Liver (tissue), 9 donors: ENCODE measurements around the gene IRF2BP2. TPM values are rescaled to one million over a fixed set of nuclear protein-coding genes. Genes with fewer than 3 reads are reported as not detected.

Experiments
- DNase-seq: peaks from one replicate; pipeline ENCODE4 v3.0.0-alpha.2; 2017; ENCODE audit warnings: low spot score
- H3K27ac ChIP-seq, 2 donors: one replicate each; pipeline ENCODE4 v1.7.0; 2013; ENCODE audit warnings: inconsistent platforms in 2 of 2, low read length in 2 of 2, control low read depth in 1 of 2, low read depth in 1 of 2, mild to moderate bottlenecking in 1 of 2
- H3K27me3 ChIP-seq, 4 donors: one replicate each; pipeline versions ENCODE4 v1.6.1 to v1.7.0; 2013; ENCODE audit warnings: low read length in 3 of 4, inconsistent platforms in 1 of 4, mild to moderate bottlenecking in 1 of 4, moderate library complexity in 1 of 4; ENCODE audit not compliant: control insufficient read depth in 4 of 4, insufficient read depth in 4 of 4
- H3K36me3 ChIP-seq, 4 donors: one replicate each; pipeline versions ENCODE4 v1.6.1 to v1.7.0; 2013; ENCODE audit warnings: low read length in 3 of 4, mild to moderate bottlenecking in 3 of 4, low read depth in 1 of 4, moderate library complexity in 1 of 4; ENCODE audit not compliant: control insufficient read depth in 4 of 4, insufficient read depth in 3 of 4
- H3K4me1 ChIP-seq, 4 donors: one replicate each; pipeline versions ENCODE4 v1.6.1 to v1.7.0; 2013; ENCODE audit warnings: low read length in 3 of 4, mild to moderate bottlenecking in 3 of 4, moderate library complexity in 1 of 4; ENCODE audit not compliant: control insufficient read depth in 4 of 4, insufficient read depth in 4 of 4
- H3K4me3 ChIP-seq, 3 donors: one replicate each; pipeline versions ENCODE4 v1.6.1 to v1.7.0; 2013; ENCODE audit warnings: low read length in 3 of 3, control low read depth in 1 of 3, low read depth in 1 of 3, mild to moderate bottlenecking in 1 of 3
- H3K9ac ChIP-seq, 2 donors: one replicate each; pipeline ENCODE4 v1.7.0; 2013; ENCODE audit warnings: low read length in 2 of 2, mild to moderate bottlenecking in 2 of 2, moderate library complexity in 2 of 2, control low read depth in 1 of 2, low read depth in 1 of 2
- H3K9me3 ChIP-seq, 4 donors: one replicate each; pipeline versions ENCODE4 v1.6.1 to v1.7.0; 2013; ENCODE audit warnings: low read length in 3 of 4; ENCODE audit not compliant: control insufficient read depth in 4 of 4
- FOXA2 ChIP-seq: IDR thresholded peaks from 2 replicates; pipeline ENCODE4 v1.6.1; 2016; ENCODE audit warnings: antibody characterized with exemption
- GABPA ChIP-seq, 2 donors: IDR thresholded peaks in 1 of 2; conservative IDR thresholded peaks in 1 of 2; 2 replicates each; pipeline ENCODE4 v1.6.1; 2016; ENCODE audit warnings: antibody characterized with exemption in 2 of 2, mild to moderate bottlenecking in 1 of 2, moderate library complexity in 1 of 2
- HNF4A ChIP-seq, 2 donors: conservative IDR thresholded peaks; 2 replicates each; pipeline ENCODE4 v1.6.1; 2016; ENCODE audit warnings: antibody characterized with exemption in 2 of 2, mild to moderate bottlenecking in 2 of 2
- HNF4G ChIP-seq: IDR thresholded peaks from 2 replicates; pipeline ENCODE4 v1.6.1; 2016; ENCODE audit warnings: antibody characterized with exemption
- NR2F2 ChIP-seq: IDR thresholded peaks from 2 replicates; pipeline ENCODE4 v1.6.1; 2016; ENCODE audit warnings: antibody characterized with exemption
- RAD21 ChIP-seq, 2 donors: IDR thresholded peaks; 2 replicates each; pipeline ENCODE4 v1.6.1; 2016; ENCODE audit warnings: antibody characterized with exemption in 2 of 2, mild to moderate bottlenecking in 2 of 2
- RXRA ChIP-seq, 2 donors: IDR thresholded peaks; 2 replicates each; pipeline ENCODE4 v1.6.1; 2017 to 2018; ENCODE audit warnings: antibody characterized with exemption in 2 of 2, mild to moderate bottlenecking in 1 of 2
- SP1 ChIP-seq: IDR thresholded peaks from 2 replicates; pipeline ENCODE4 v1.6.1; 2018; ENCODE audit warnings: antibody characterized with exemption, mild to moderate bottlenecking
- TAF1 ChIP-seq: conservative IDR thresholded peaks from 2 replicates; pipeline ENCODE4 v1.6.1; 2016; ENCODE audit warnings: antibody characterized with exemption, mild to moderate bottlenecking
- YY1 ChIP-seq: IDR thresholded peaks from 2 replicates; pipeline ENCODE4 v1.6.1; 2016; ENCODE audit warnings: antibody characterized with exemption, mild to moderate bottlenecking
- WGBS: extraction: QIAGEN DNeasy Blood & Tissue Kit; methylation state at CpG from one replicate; pipeline ENCODE4 v1.1.7; 2013; 5-methylcytosine and 5-hydroxymethylcytosine counted together
- polyA plus RNA-seq, 2 donors: library from polyadenylated mRNA; stranded (reverse) in 1 of 2; unstranded in 1 of 2; fragments of 200-250 nt in 1 of 2; fragments of >200 nt in 1 of 2; fragmentation: Nextera tagmentation in 1 of 2; extraction: Ambion mirVana in 1 of 2; gene quantifications; one replicate each; pipeline versions ENCODE4 v1.2.1 to v1.2.3, GENCODE V29; 2013 to 2015
- total RNA-seq, 2 donors: library from RNA; depleted of rRNA; stranded (reverse); fragments of >200 nt; gene quantifications; one replicate each; pipeline ENCODE4 v1.2.3, GENCODE V29; 2014
- TF ChIP-seq, protein P1 (sequence below): IDR thresholded peaks from 2 replicates; pipeline ENCODE4 v1.6.1; 2016; ENCODE audit warnings: antibody characterized with exemption, mild to moderate bottlenecking
- TF ChIP-seq, protein P2 (sequence below): IDR thresholded peaks from 2 replicates; pipeline ENCODE4 v1.6.1; 2016; ENCODE audit warnings: antibody characterized with exemption
- donor health status: healthy.
- donor health status: healthy.
- donor health status: healthy.
- donor health status: healthy.
- donor health status: healthy.

IRF2BP2 gene
- total RNA-seq (10 to 100 TPM; 31.5 to 48.2 TPM), polyA plus RNA-seq (10 to 100 TPM; 22.2 to 39.3 TPM)

DNA sequence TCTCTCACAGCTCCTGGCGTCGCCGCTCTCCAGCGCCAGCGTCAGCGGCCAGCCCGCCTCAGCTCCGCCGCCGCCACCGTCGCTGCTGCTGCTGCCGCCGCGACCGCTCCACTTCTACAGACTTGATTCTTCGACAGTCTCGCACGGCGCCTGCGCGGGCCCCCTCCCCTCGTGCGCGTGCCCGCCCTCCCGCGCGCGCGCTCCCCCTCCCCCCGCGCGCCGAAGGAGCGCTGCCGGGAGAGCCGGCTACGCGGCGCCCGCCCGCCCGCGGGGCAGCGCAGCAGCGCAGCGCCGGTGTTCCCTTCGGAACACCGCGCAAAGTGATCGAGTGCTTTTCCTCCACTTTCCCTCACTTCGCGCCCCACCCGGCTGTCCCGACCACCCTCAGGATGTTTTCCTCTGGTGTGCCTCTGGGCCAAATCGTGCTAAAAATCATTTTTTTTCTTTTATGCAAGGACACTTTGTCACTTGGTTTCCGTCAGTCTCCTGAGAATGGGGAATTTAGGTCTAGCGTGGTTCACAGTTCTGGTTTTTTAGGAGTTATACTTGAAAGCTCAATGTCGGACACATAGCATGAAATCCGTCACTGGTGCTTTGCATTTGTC lies at the start of gene IRF2BP2:
TSS of gene IRF2BP2 (minus strand) at position 118 of the 605 bp plus-strand sequence. CDS start 684 bp downstream, outside the sequence.
- Histone ChIP-seq H3K27ac (peak within 1 kb of the TSS; percentile 100), H3K4me3 (peak within 1 kb of the TSS; percentile 75 to 98 (median 94)), H3K9ac (peak within 1 kb of the TSS; percentile 99 to 100), H3K9me3 (no peaks in the 10 kb centered on the region), H3K4me1 (peaks cover 8 to 40% (median 22%) of the 10 kb centered on the region in 4 donors), H3K27me3 (no peaks in the 10 kb centered on the region), H3K36me3 (peaks cover 0 to 11% (median under 1%) of the 10 kb centered on the region in 4 donors)
- DNase-seq, result peak; percentile 84
- WGBS, result under 1% methylated on average over 62 of the region's 62 CpGs
- peak; percentile 49 for TF ChIP-seq YY1
- TF ChIP-seq RAD21 (IDR thresholded peaks at IDR 0.05), result peak in 1 of 2 donors; percentile 44
- TF ChIP-seq HNF4A (conservative IDR thresholded peaks at IDR 0.05), result peak in 1 of 2 donors; percentile 10
- TF ChIP-seq, protein P1, sequence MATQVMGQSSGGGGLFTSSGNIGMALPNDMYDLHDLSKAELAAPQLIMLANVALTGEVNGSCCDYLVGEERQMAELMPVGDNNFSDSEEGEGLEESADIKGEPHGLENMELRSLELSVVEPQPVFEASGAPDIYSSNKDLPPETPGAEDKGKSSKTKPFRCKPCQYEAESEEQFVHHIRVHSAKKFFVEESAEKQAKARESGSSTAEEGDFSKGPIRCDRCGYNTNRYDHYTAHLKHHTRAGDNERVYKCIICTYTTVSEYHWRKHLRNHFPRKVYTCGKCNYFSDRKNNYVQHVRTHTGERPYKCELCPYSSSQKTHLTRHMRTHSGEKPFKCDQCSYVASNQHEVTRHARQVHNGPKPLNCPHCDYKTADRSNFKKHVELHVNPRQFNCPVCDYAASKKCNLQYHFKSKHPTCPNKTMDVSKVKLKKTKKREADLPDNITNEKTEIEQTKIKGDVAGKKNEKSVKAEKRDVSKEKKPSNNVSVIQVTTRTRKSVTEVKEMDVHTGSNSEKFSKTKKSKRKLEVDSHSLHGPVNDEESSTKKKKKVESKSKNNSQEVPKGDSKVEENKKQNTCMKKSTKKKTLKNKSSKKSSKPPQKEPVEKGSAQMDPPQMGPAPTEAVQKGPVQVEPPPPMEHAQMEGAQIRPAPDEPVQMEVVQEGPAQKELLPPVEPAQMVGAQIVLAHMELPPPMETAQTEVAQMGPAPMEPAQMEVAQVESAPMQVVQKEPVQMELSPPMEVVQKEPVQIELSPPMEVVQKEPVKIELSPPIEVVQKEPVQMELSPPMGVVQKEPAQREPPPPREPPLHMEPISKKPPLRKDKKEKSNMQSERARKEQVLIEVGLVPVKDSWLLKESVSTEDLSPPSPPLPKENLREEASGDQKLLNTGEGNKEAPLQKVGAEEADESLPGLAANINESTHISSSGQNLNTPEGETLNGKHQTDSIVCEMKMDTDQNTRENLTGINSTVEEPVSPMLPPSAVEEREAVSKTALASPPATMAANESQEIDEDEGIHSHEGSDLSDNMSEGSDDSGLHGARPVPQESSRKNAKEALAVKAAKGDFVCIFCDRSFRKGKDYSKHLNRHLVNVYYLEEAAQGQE, result peak; percentile 48
- no peak for TF ChIP-seq NR2F2
- peak; percentile 85 for TF ChIP-seq TAF1
- no peak for TF ChIP-seq RXRA (IDR thresholded peaks at IDR 0.05)
- TF ChIP-seq HNF4G, result no peak
- peak; percentile 67 for TF ChIP-seq SP1
- TF ChIP-seq, protein P2, sequence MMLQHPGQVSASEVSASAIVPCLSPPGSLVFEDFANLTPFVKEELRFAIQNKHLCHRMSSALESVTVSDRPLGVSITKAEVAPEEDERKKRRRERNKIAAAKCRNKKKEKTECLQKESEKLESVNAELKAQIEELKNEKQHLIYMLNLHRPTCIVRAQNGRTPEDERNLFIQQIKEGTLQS, result no peak

DNA sequence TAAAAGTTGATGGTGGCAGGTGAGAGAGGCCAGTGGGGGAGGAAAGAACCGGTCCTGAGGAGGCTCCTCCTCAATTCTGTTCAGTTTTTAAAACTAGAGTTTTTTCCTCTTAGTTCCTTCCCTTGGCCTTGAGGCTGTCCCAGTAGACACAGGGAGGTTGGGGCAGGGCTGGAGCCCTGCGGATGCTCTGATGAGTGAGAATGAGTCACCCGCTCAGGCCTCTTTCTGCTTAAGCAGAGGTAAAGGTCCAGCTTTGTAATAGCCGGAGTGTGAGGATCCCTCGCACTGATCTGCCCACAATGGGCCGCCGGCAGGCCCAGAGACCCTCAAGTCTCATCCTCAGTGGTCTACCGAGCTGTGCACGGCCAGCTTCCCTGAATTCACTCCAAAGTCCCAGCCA lies 49.6 kb upstream of the IRF2BP2 start:
- Histone ChIP-seq H3K4me3 (no peak overlapping the region), H3K9ac (no peak overlapping the region), H3K4me1 (peaks cover 0 to 14% (median 5%) of the 10 kb centered on the region in 4 donors), H3K27ac (no peak overlapping the region), H3K27me3 (no peaks in the 10 kb centered on the region), H3K9me3 (no peaks in the 10 kb centered on the region), H3K36me3 (no peaks in the 10 kb centered on the region)
- WGBS, result 96% methylated on average over 9 of the region's 9 CpGs
- DNase-seq, result no peak
- no peak for TF ChIP-seq GABPA (IDR thresholded peaks at IDR 0.05 in 1 of 2, conservative IDR thresholded peaks at IDR 0.05 in 1 of 2)
- no peak for TF ChIP-seq HNF4G
- TF ChIP-seq RAD21 (IDR thresholded peaks at IDR 0.05), result no peak
- no peak for TF ChIP-seq FOXA2

DNA sequence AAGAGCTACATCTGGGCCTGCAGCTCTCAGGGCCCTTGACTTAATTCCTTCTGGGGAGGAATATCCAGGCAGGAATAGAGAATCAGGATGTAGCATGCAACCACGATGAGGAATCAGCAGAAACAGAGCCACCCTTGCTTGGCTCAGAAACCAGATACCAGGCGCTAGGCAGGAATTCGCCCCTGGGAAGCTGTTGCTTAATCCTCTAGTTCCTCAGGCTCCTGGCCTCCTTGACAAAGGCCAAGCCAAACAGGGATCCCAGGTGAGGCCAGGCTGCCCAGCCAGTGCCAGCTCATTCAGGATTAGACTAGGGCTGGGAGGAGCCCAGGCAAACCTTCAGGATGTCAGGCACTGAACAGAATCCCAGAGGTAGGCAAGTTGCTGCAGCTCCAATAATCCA lies 48.2 kb upstream of the IRF2BP2 start:
- DNase-seq, result no peak
- Histone ChIP-seq H3K4me3 (no peak overlapping the region), H3K36me3 (no peaks in the 10 kb centered on the region), H3K9ac (peak overlapping the region in 1 of 2 donors; percentile 32), H3K27ac (peak overlapping the region; percentile 67 to 76), H3K27me3 (no peaks in the 10 kb centered on the region), H3K4me1 (peaks cover 0 to 14% (median 5%) of the 10 kb centered on the region in 4 donors), H3K9me3 (no peaks in the 10 kb centered on the region)
- 26% methylated on average over 3 of the region's 3 CpGs for WGBS
- TF ChIP-seq, protein P1, result no peak
- TF ChIP-seq SP1, result peak; percentile 22
- TF ChIP-seq RAD21 (IDR thresholded peaks at IDR 0.05), result peak; percentile 37 to 38
- TF ChIP-seq HNF4G, result no peak
- TF ChIP-seq HNF4A (conservative IDR thresholded peaks at IDR 0.05), result peak; percentile 48 to 63
- TF ChIP-seq, protein P2, result no peak
- TF ChIP-seq RXRA (IDR thresholded peaks at IDR 0.05), result peak in 1 of 2 donors; percentile 54
- TF ChIP-seq YY1, result no peak
